ENCODE results near the gene PRAME.

DNA sequence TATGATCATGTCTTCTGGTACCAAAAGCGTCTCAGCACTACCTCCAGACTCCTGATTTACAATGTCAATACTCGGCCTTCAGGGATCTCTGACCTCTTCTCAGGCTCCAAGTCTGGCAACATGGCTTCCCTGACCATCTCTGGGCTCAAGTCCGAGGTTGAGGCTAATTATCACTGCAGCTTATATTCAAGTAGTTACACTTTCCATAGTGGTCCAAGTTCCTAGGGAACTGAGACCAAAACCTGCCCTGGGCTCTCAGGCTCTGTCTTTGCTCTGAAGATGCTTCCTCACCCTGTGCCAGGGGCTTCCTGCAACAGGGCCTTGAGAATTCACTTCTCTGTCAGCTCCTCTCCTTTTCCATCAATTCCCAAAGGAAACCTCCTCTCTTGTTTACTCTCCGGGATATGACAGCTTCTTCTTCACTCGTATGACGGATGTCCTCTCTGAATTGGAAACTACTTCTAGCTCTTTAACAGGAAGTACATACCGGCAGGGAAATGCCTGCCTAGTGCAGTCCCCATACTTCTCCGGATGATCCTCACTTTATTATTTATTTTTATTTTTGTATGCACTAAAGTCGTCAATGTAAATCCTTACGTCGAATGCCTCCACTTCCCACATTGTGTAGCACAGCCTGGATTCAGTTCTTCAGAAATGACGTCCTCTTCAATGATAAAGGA is 29.6 kb upstream of the PRAME start:
- TF ChIP-seq ZNF8 (CRISPR knock-in tag; IDR thresholded peaks at IDR 0.05) (no peak), PPARA (CRISPR knock-in tag; IDR thresholded peaks at IDR 0.05; ENCODE audit: borderline replicate concordance) (no peak), ZFP3 (CRISPR knock-in tag; IDR thresholded peaks at IDR 0.05) (no peak), GLIS3 (CRISPR knock-in tag; IDR thresholded peaks at IDR 0.05) (no peak), TOX (CRISPR knock-in tag; IDR thresholded peaks at IDR 0.05; ENCODE audit: borderline replicate concordance) (no peak)
- TF ChIP-seq, protein P1, sequence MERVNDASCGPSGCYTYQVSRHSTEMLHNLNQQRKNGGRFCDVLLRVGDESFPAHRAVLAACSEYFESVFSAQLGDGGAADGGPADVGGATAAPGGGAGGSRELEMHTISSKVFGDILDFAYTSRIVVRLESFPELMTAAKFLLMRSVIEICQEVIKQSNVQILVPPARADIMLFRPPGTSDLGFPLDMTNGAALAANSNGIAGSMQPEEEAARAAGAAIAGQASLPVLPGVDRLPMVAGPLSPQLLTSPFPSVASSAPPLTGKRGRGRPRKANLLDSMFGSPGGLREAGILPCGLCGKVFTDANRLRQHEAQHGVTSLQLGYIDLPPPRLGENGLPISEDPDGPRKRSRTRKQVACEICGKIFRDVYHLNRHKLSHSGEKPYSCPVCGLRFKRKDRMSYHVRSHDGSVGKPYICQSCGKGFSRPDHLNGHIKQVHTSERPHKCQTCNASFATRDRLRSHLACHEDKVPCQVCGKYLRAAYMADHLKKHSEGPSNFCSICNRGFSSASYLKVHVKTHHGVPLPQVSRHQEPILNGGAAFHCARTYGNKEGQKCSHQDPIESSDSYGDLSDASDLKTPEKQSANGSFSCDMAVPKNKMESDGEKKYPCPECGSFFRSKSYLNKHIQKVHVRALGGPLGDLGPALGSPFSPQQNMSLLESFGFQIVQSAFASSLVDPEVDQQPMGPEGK (CRISPR knock-in tag; IDR thresholded peaks at IDR 0.05; ENCODE audit: borderline replicate concordance) = no peak
